MM.1S (cell line): ENCODE results near the gene TUBB4B.

Source experiments
- CTCF ChIP-seq: fragments of 300-600 bp; sonication (generic); IDR thresholded peaks from 2 replicates; pipeline ENCODE4 v1.5.1; 2016; ENCODE audit warnings: antibody characterized with exemption, low read length, mixed read lengths
- EZH2phosphoT487 ChIP-seq: fragments of 300-600 bp; sonication (generic); IDR thresholded peaks from 2 replicates; pipeline ENCODE4 v1.6.1; 2018; ENCODE audit warnings: antibody characterized with exemption, low read length

- TF ChIP-seq CTCF (no peak), EZH2phosphoT487 (no peak)
Observed at GRCh38 chr9:137218754-137219271, 22.3 kb upstream of the TUBB4B start.
